NCI-H1048 (cell line): Measurements from ENCODE around the gene CCER1.

Experiments used
- DNase-seq: peaks from one replicate; lab custom pipeline; 2025; lab: John Stamatoyannopoulos, UW

The CCER1 gene

GRCh38 chr12:90920222-90920621 is 34.8 kb downstream of the CCER1 start:
- no peak for DNase-seq

GRCh38 chr12:90917431-90917830 is 37.5 kb downstream of the CCER1 start:
- DNase-seq: no peak

GRCh38 chr12:90916516-90916915 is 38.5 kb downstream of the CCER1 start:
- no peak for DNase-seq

- DNase-seq: no peak
Measured at GRCh38 chr12:90915353-90915752, 39.6 kb downstream of the CCER1 start.

- no peak for DNase-seq
Measured at GRCh38 chr12:90910958-90911357, 44.0 kb downstream of the CCER1 start.

- peak; percentile 42 for DNase-seq
Measured at GRCh38 chr12:90909069-90909770, 45.8 kb downstream of the CCER1 start.

- DNase-seq: no peak
Measured at GRCh38 chr12:90908465-90908864, 46.5 kb downstream of the CCER1 start.

- DNase-seq: no peak
Measured at GRCh38 chr12:90905691-90906370, 49.1 kb downstream of the CCER1 start.

GRCh38 chr12:90902596-90902995 is 52.4 kb downstream of the CCER1 start:
- no peak for DNase-seq
